Sigmoid colon (tissue), 4 donors: ENCODE results near the gene ABHD16A.

Experiments
- POLR2A ChIP-seq, 2 donors: fragments of 450-650 bp; IDR thresholded peaks; one replicate each; pipeline ENCODE4 v1.6.1; 2016; ENCODE audit warnings: antibody characterized with exemption in 2 of 2, mild to moderate bottlenecking in 2 of 2, moderate library complexity in 2 of 2
- POLR2AphosphoS5 ChIP-seq, 4 donors: sonication (generic); formaldehyde crosslinking; IDR thresholded peaks; one replicate each; pipeline ENCODE4 v1.6.1; 2017; ENCODE audit warnings: antibody characterized with exemption in 4 of 4
- TF ChIP-seq, protein P1 (sequence below), 4 experiments: fragments of 450-650 bp in 3 of 4; fragments of 200-600 bp in 1 of 4; IDR thresholded peaks; one replicate each; pipeline ENCODE4 v1.5.1; 2016 to 2019; ENCODE audit warnings: antibody characterized with exemption in 4 of 4, mild to moderate bottlenecking in 3 of 4, moderate library complexity in 2 of 4

DNA sequence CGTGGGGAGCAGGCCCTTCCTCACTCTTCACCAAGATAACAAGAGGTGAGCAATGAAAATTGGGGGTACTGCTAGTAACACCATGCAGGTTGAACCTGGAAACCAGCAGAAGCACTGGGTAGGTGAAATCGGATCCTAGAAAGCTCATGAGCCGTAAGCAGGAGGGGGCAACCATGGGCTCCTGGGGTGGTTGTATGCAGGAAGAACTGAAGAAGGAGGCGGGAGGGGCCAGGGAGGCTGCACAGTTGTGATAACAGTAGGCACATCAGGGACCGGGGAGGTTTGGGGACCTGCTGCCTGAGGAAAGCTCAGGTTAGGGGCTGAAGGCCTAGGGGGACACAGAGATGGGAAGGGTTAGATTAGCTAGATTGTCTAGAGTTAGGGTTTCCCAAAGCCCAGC, 16.6 kb downstream of the ABHD16A start:
- TF ChIP-seq, protein P1, sequence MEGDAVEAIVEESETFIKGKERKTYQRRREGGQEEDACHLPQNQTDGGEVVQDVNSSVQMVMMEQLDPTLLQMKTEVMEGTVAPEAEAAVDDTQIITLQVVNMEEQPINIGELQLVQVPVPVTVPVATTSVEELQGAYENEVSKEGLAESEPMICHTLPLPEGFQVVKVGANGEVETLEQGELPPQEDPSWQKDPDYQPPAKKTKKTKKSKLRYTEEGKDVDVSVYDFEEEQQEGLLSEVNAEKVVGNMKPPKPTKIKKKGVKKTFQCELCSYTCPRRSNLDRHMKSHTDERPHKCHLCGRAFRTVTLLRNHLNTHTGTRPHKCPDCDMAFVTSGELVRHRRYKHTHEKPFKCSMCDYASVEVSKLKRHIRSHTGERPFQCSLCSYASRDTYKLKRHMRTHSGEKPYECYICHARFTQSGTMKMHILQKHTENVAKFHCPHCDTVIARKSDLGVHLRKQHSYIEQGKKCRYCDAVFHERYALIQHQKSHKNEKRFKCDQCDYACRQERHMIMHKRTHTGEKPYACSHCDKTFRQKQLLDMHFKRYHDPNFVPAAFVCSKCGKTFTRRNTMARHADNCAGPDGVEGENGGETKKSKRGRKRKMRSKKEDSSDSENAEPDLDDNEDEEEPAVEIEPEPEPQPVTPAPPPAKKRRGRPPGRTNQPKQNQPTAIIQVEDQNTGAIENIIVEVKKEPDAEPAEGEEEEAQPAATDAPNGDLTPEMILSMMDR (IDR thresholded peaks at IDR 0.05) = no peak
- no peak for TF ChIP-seq POLR2A (IDR thresholded peaks at IDR 0.05)
- no peak for TF ChIP-seq POLR2AphosphoS5 (IDR thresholded peaks at IDR 0.05)
